ENCODE results near the gene PSMA5.

The PSMA5 gene

GRCh38 chr1:109423498-109423897, 2.8 kb downstream of the PSMA5 start:
- Histone ChIP-seq H3K4me3 (ENCODE audit: insufficient read depth in 1 of 2, low read depth in 1 of 2, low read length in 2 of 2) (no peak overlapping the region), H3K4me1 (ENCODE audit: control insufficient read depth, insufficient read depth, low read depth, low read length) (peaks cover 3% of the 10 kb centered on the region), H2BK12ac (ENCODE audit: low read length in 2 of 2) (no peak overlapping the region), H3K27ac (ENCODE audit: low read length, poor library complexity, severe bottlenecking) (no peak overlapping the region), H3K79me1 (replicated peaks; ENCODE audit: low read length, poor library complexity, severe bottlenecking) (peaks cover 11% of the 10 kb centered on the region), H3K27me3 (ENCODE audit: control insufficient read depth in 1 of 2, insufficient read depth in 1 of 2, low read length in 2 of 2) (no peaks in the 10 kb centered on the region), H3K9ac (ENCODE audit: low read length) (peak overlapping the region; percentile 28), H3K18ac (ENCODE audit: low read depth in 1 of 2, low read length in 2 of 2) (no peak overlapping the region), H3K4ac (ENCODE audit: low read depth in 1 of 2, low read length in 2 of 2) (no peak overlapping the region), H2AFZ (ENCODE audit: low read depth, low read length) (no peak overlapping the region), H3K36me3 (ENCODE audit: control insufficient read depth in 1 of 2, insufficient read depth in 2 of 2, low read depth in 1 of 2, low read length in 2 of 2) (peaks cover 13 to 37% of the 10 kb centered on the region in 2 experiments), H3K9me3 (ENCODE audit: control insufficient read depth, low read length) (no peaks in the 10 kb centered on the region), H3K23ac (ENCODE audit: low read length in 2 of 2) (no peak overlapping the region), H2BK120ac (ENCODE audit: low read depth, low read length) (no peak overlapping the region), H2BK15ac (ENCODE audit: low read depth, poor library complexity, severe bottlenecking) (no peak overlapping the region), H2BK5ac (ENCODE audit: low read depth, low read length, poor library complexity, severe bottlenecking) (no peak overlapping the region), H3K14ac (ENCODE audit: low read length in 2 of 2) (no peak overlapping the region), H3K4me2 (ENCODE audit: low read length, poor library complexity, severe bottlenecking) (no peak overlapping the region), H4K91ac (ENCODE audit: low read length) (no peak overlapping the region), H4K8ac (ENCODE audit: low read length) (no peak overlapping the region), H2AK5ac (ENCODE audit: low read length, severe bottlenecking) (no peak overlapping the region)
- WGBS = 90% methylated on average over 2 of the region's 2 CpGs
- no peak for DNase-seq

- no peak overlapping the region for H2BK120ac ChIP-seq (ENCODE audit: low read depth, low read length)
- H3K23ac ChIP-seq (ENCODE audit: low read length in 2 of 2) = no peak overlapping the region
- H3K9ac ChIP-seq (ENCODE audit: low read length) = no peak overlapping the region
- no peak overlapping the region for H2BK15ac ChIP-seq (ENCODE audit: low read depth, poor library complexity, severe bottlenecking)
- no peak overlapping the region for H2AK5ac ChIP-seq (ENCODE audit: low read length, severe bottlenecking)
- no peak overlapping the region for H2AFZ ChIP-seq (ENCODE audit: low read depth, low read length)
- no peak overlapping the region for H2BK12ac ChIP-seq (ENCODE audit: low read length in 2 of 2)
- H3K9me3 ChIP-seq (ENCODE audit: control insufficient read depth, low read length) = no peaks in the 10 kb centered on the region
- no peak overlapping the region for H3K14ac ChIP-seq (ENCODE audit: low read length in 2 of 2)
- H4K8ac ChIP-seq (ENCODE audit: low read length) = no peak overlapping the region
- H2BK5ac ChIP-seq (ENCODE audit: low read depth, low read length, poor library complexity, severe bottlenecking) = no peak overlapping the region
- WGBS = 90% methylated on average over 2 of the region's 2 CpGs
- H3K36me3 ChIP-seq (ENCODE audit: control insufficient read depth in 1 of 2, insufficient read depth in 2 of 2, low read depth in 1 of 2, low read length in 2 of 2) = peaks cover 26 to 98% of the 10 kb centered on the region in 2 experiments
- H3K27me3 ChIP-seq (ENCODE audit: control insufficient read depth in 1 of 2, insufficient read depth in 1 of 2, low read length in 2 of 2) = no peaks in the 10 kb centered on the region
- H3K4me3 ChIP-seq (ENCODE audit: insufficient read depth in 1 of 2, low read depth in 1 of 2, low read length in 2 of 2) = no peak overlapping the region
- no peak for DNase-seq
- H3K4me2 ChIP-seq (ENCODE audit: low read length, poor library complexity, severe bottlenecking) = no peak overlapping the region
- no peak overlapping the region for H3K4ac ChIP-seq (ENCODE audit: low read depth in 1 of 2, low read length in 2 of 2)
- H3K4me1 ChIP-seq (ENCODE audit: control insufficient read depth, insufficient read depth, low read depth, low read length) = no peaks in the 10 kb centered on the region
- peaks cover 31% of the 10 kb centered on the region for H3K79me1 ChIP-seq (replicated peaks; ENCODE audit: low read length, poor library complexity, severe bottlenecking)
- H3K27ac ChIP-seq (ENCODE audit: low read length, poor library complexity, severe bottlenecking) = no peak overlapping the region
- no peak overlapping the region for H4K91ac ChIP-seq (ENCODE audit: low read length)
- H3K18ac ChIP-seq (ENCODE audit: low read depth in 1 of 2, low read length in 2 of 2) = no peak overlapping the region
Observed at GRCh38 chr1:109412551-109412950, 13.7 kb downstream of the PSMA5 start.

- H2BK120ac ChIP-seq (ENCODE audit: low read depth, low read length) = no peak overlapping the region
- H3K36me3 ChIP-seq (ENCODE audit: control insufficient read depth in 1 of 2, insufficient read depth in 2 of 2, low read depth in 1 of 2, low read length in 2 of 2) = peaks cover 30 to 95% of the 10 kb centered on the region in 2 experiments
- H4K8ac ChIP-seq (ENCODE audit: low read length) = no peak overlapping the region
- H3K14ac ChIP-seq (ENCODE audit: low read length in 2 of 2) = no peak overlapping the region
- no peak overlapping the region for H2BK12ac ChIP-seq (ENCODE audit: low read length in 2 of 2)
- H3K27ac ChIP-seq (ENCODE audit: low read length, poor library complexity, severe bottlenecking) = no peak overlapping the region
- DNase-seq = no peak
- H2AFZ ChIP-seq (ENCODE audit: low read depth, low read length) = no peak overlapping the region
- no peak overlapping the region for H3K18ac ChIP-seq (ENCODE audit: low read depth in 1 of 2, low read length in 2 of 2)
- H3K4me2 ChIP-seq (ENCODE audit: low read length, poor library complexity, severe bottlenecking) = no peak overlapping the region
- H3K4ac ChIP-seq (ENCODE audit: low read depth in 1 of 2, low read length in 2 of 2) = no peak overlapping the region
- H3K23ac ChIP-seq (ENCODE audit: low read length in 2 of 2) = no peak overlapping the region
- no peak overlapping the region for H2AK5ac ChIP-seq (ENCODE audit: low read length, severe bottlenecking)
- no peak overlapping the region for H3K9ac ChIP-seq (ENCODE audit: low read length)
- H4K91ac ChIP-seq (ENCODE audit: low read length) = no peak overlapping the region
- H3K4me1 ChIP-seq (ENCODE audit: control insufficient read depth, insufficient read depth, low read depth, low read length) = no peaks in the 10 kb centered on the region
- WGBS = 93% methylated on average over 3 of the region's 4 CpGs
- no peak overlapping the region for H2BK5ac ChIP-seq (ENCODE audit: low read depth, low read length, poor library complexity, severe bottlenecking)
- peaks cover 12% of the 10 kb centered on the region for H3K79me1 ChIP-seq (replicated peaks; ENCODE audit: low read length, poor library complexity, severe bottlenecking)
- no peak overlapping the region for H2BK15ac ChIP-seq (ENCODE audit: low read depth, poor library complexity, severe bottlenecking)
- H3K27me3 ChIP-seq (ENCODE audit: control insufficient read depth in 1 of 2, insufficient read depth in 1 of 2, low read length in 2 of 2) = no peaks in the 10 kb centered on the region
- no peak overlapping the region for H3K4me3 ChIP-seq (ENCODE audit: insufficient read depth in 1 of 2, low read depth in 1 of 2, low read length in 2 of 2)
- no peaks in the 10 kb centered on the region for H3K9me3 ChIP-seq (ENCODE audit: control insufficient read depth, low read length)
Observed at GRCh38 chr1:109404838-109405237, 21.4 kb downstream of the PSMA5 start.

DNA sequence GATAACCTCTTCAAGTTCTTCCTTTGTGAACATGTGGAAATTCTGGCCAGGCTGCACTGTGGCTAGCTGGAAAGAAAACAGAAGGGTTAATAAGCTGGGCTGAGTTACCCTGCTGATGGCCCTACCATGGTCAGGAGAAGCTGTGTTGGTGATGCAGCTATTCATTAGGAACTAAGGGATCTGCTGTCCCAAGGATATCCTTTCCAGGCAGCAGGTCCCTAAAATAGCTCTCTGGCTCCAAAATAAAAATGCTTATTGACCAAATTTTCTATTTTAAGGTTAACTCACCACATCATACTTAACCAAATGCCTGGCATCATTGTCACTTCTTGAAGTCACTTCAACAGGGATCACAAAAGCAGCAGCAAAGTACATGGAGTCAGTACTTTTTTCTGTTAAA, 24.2 kb downstream of the PSMA5 start:
- H3K4me1 ChIP-seq (ENCODE audit: control insufficient read depth, insufficient read depth, low read depth, low read length) = peaks cover 2% of the 10 kb centered on the region
- no peak overlapping the region for H4K8ac ChIP-seq (ENCODE audit: low read length)
- no peak overlapping the region for H3K9ac ChIP-seq (ENCODE audit: low read length)
- no peaks in the 10 kb centered on the region for H3K27me3 ChIP-seq (ENCODE audit: control insufficient read depth in 1 of 2, insufficient read depth in 1 of 2, low read length in 2 of 2)
- H2BK5ac ChIP-seq (ENCODE audit: low read depth, low read length, poor library complexity, severe bottlenecking) = no peak overlapping the region
- H3K4me3 ChIP-seq (ENCODE audit: insufficient read depth in 1 of 2, low read depth in 1 of 2, low read length in 2 of 2) = no peak overlapping the region
- H2AFZ ChIP-seq (ENCODE audit: low read depth, low read length) = no peak overlapping the region
- no peak overlapping the region for H3K4me2 ChIP-seq (ENCODE audit: low read length, poor library complexity, severe bottlenecking)
- no peak for DNase-seq
- no peak overlapping the region for H2AK5ac ChIP-seq (ENCODE audit: low read length, severe bottlenecking)
- H2BK120ac ChIP-seq (ENCODE audit: low read depth, low read length) = no peak overlapping the region
- peaks cover 14 to 69% of the 10 kb centered on the region in 2 experiments for H3K36me3 ChIP-seq (ENCODE audit: control insufficient read depth in 1 of 2, insufficient read depth in 2 of 2, low read depth in 1 of 2, low read length in 2 of 2)
- no peak overlapping the region for H3K23ac ChIP-seq (ENCODE audit: low read length in 2 of 2)
- no peaks in the 10 kb centered on the region for H3K9me3 ChIP-seq (ENCODE audit: control insufficient read depth, low read length)
- no peak overlapping the region for H3K27ac ChIP-seq (ENCODE audit: low read length, poor library complexity, severe bottlenecking)
- no peak overlapping the region for H2BK12ac ChIP-seq (ENCODE audit: low read length in 2 of 2)
- peaks cover 5% of the 10 kb centered on the region for H3K79me1 ChIP-seq (replicated peaks; ENCODE audit: low read length, poor library complexity, severe bottlenecking)
- no peak overlapping the region for H2BK15ac ChIP-seq (ENCODE audit: low read depth, poor library complexity, severe bottlenecking)
- H3K18ac ChIP-seq (ENCODE audit: low read depth in 1 of 2, low read length in 2 of 2) = no peak overlapping the region
- no peak overlapping the region for H3K14ac ChIP-seq (ENCODE audit: low read length in 2 of 2)
- no peak overlapping the region for H4K91ac ChIP-seq (ENCODE audit: low read length)
- H3K4ac ChIP-seq (ENCODE audit: low read depth in 1 of 2, low read length in 2 of 2) = no peak overlapping the region

Measured in mesenchymal stem cell (in vitro differentiated cells and primary cell).